HG02852 (cell line): ENCODE measurements around the gene CHMP4B.
A peak's percentile ranks its signal among the peaks of the same experiment; 100 is the strongest.

Source experiments
- ATAC-seq: cut with Tn5 transposase; IDR thresholded peaks from one replicate; pipeline ENCODE4 v1.9.1; 2021; ENCODE audit warnings: mild to moderate bottlenecking, moderate library complexity; ENCODE audit not compliant: unreplicated experiment

The CHMP4B gene

GRCh38 chr20:33810885-33811775, at the start of gene CHMP4B:
Gene CHMP4B, plus strand, starts transcription at chr20:33811348. Its CDS starts 121 bp downstream, at chr20:33811469.
- peak; percentile 95 for ATAC-seq

- no peak for ATAC-seq
These were observed 49.4 kb upstream of the CHMP4B start for GRCh38 chr20:33761698-33762250.

DNA sequence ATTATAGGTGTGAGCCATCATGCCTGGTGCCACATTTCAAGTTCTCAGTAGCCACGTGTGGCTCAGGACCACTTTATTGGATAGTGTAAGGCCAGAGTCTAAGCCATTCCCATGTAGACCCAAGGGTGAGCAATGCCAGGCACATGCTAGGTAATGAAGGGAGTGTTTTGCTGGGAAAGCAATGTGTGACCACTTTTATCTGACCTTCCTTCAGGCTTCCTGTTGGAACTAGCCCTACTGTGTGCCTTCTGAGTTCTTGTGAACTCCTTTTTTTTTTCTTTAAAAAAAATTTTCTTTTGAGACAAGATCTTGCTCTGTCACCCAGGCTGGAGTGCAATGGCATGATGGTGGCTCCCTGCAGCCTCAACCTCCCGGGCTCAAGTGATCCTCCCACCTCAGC, 46.0 kb upstream of the CHMP4B start:
- ATAC-seq, result no peak

DNA sequence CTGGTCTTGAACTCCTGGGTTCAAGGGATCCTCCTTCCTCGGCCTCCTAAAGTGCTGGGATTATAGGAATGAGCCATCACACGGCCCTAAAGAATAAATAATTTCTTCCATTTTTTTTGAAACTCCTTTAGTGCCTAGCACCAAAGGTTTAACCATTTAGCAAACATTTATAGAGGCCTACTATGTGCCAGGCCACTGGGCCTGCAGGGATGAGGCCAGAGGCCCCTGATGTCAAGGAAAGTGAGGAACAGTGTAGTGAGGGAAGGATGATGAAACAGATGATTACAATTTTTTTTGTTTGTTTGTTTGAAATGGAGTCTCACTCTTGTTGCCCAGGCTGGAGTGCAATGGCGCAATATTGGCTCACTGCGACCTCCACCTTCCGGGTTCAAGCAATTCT, 45.6 kb upstream of the CHMP4B start:
- ATAC-seq, result no peak

DNA sequence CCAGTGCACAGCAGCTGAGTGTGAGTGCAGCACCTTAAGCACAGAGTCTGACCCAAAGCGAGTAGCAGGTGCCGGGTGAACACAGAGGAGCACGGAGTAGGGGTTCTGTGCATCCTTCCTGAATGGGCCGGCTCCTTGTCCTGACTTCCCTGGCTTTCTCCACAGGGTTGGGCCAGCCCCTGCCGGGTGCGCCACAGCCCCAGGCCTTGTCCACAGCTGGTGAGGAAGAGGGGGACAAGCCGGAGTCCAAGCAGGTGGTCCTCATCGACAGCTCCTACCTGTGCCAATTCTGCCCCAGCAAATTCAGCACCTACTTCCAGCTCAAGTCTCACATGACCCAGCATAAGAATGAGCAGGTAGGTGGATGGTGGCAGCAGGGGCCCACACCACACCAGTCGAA, 44.5 kb upstream of the CHMP4B start:
- ATAC-seq, result no peak

DNA sequence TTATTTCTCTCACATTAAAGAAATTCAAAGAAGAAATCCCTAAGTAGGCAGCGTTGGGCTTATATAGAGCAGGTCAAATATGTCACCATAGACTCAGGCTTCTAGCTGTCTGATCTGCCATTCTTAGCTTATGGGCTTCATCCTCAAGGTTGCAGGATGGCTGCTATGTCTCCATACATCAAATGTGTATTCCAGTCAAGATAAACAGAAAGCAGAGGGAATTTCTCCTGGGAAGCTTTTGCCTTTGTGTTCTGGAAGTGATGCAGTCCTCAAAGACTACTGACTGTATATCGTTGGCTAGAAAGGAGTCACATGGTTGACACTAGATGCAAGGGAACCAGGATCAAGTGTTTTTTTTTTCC, 43.4 kb upstream of the CHMP4B start:
- no peak for ATAC-seq

DNA sequence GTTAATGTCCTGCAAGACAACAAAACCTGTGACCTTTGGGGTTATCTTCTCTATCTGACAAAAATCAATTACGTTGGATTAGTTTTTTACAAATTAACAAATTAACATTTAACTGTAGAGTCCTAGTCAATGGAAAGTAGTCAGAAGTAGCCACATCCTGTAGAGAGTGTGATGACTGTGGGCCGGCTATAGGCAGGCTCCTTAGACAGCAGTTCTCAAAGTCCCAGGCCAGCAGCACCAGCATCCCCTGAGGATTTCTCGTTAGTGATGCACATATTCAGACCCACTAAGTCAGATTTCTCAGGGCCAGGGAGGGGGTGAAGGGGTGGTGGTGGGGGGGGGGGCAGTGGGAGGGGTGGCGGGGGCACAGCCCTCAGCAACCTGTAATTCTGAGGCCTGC, 42.1 kb upstream of the CHMP4B start:
- ATAC-seq, result no peak

GRCh38 chr20:33770005-33770404, 41.1 kb upstream of the CHMP4B start:
- no peak for ATAC-seq

DNA sequence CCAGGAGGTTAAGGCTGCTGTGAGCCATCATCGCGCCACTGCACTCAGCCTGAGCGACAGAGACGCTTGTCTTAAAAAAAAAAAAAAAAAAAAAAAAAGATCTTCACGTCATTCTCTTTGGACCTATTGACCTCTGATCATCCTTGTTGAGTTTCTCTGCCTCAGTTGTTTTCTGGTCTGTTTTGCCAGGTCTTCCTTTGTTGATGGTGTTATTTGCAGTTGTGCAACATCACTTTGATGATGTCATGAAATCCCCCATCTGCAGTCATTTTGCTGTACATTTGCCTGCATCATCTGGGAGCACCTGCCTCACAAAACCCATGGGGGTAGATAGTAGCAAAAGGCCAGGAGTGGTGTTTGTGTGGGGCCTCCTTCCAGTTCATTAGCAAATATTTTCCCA, 39.2 kb upstream of the CHMP4B start:
- ATAC-seq, result no peak

- ATAC-seq, result no peak
These were observed 38.7 kb upstream of the CHMP4B start for GRCh38 chr20:33772439-33772838.

GRCh38 chr20:33773412-33774089, 37.6 kb upstream of the CHMP4B start:
- ATAC-seq, result peak; percentile 72

- ATAC-seq, result no peak
These were observed 33.3 kb upstream of the CHMP4B start for GRCh38 chr20:33777816-33778215.

- ATAC-seq, result no peak
These were observed 30.0 kb upstream of the CHMP4B start for GRCh38 chr20:33781133-33781532.

DNA sequence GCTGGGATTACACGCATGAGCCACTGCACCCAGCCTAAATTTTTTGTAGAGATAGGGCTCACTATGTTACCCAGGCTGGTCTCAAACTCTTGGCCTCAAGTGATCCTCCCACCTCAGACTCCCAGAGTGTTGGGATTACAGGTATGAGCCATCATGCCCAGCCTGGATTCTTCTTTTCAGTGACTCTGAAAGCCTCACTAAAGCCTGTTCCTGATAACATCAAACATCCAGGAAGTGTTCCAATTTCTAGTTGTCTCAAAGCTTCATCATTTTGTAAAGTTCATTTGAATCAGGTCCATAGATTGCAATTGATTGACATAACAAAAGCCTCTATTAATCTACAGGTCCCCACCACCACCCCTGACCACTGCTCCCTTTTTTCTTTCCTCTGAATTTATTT, 29.2 kb upstream of the CHMP4B start:
- no peak for ATAC-seq

DNA sequence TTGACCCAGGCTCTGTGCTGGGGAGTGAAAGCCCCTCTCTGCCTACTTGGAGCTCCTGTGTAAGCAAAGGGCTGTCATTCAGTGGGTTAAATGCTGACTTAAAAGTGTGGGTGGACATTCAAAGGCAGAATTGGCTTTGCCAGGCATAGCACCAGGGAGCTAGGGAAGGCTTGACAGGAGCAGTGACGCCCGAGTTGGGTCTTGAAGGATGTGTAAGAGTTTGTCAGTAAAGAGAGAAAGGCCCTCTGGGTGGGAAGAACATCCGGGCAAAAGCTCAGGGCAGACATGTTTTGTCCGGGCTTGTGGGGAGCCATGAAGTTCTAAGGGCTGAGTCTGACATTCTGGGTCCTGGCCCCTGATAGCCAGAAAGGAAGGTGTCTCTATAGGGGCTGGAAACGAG, 27.9 kb upstream of the CHMP4B start:
- no peak for ATAC-seq

DNA sequence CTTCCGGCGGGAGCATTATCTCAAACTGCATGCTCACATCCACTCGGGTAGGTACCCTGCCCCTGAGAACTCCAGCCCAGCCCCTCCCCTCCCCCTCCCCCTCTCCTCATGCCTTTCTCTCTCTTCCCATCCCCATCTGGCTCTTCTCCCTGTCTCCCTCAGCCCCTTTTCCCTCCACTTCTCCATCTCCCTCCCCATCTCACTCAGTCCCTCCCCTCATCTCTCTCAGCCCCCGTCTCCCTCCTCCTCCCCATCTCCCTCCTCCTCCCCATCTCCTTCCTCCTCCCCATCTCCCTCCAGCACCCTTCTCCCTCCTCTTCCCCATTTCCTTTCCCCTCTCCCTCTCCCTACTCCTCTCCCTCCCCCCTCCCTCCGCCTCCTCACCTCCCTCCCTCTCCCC, 27.3 kb upstream of the CHMP4B start:
- ATAC-seq, result no peak

DNA sequence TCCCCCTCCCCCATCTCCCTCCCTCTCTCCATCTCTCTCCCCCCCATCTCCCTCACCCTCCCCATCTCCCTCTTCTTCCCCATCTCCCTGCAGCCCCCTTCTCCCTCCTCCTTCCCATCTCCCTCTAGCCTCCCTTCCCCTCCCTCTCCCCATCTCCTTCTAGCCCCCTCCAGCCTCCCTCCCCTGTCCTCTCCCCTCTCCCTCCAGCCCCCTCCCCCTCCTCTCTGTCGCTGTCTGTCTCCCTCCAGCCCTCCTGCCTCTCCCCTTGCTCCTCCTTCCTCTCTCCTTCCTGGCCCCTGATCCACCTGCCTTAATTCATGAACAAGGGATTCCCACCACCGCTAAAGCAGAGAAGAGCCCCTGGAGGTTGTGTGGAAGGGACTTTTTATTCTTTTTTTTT, 26.9 kb upstream of the CHMP4B start:
- no peak for ATAC-seq

GRCh38 chr20:33785503-33785902, 25.6 kb upstream of the CHMP4B start:
- ATAC-seq, result no peak

- ATAC-seq, result no peak
These were observed 23.8 kb upstream of the CHMP4B start for GRCh38 chr20:33787253-33787891.

DNA sequence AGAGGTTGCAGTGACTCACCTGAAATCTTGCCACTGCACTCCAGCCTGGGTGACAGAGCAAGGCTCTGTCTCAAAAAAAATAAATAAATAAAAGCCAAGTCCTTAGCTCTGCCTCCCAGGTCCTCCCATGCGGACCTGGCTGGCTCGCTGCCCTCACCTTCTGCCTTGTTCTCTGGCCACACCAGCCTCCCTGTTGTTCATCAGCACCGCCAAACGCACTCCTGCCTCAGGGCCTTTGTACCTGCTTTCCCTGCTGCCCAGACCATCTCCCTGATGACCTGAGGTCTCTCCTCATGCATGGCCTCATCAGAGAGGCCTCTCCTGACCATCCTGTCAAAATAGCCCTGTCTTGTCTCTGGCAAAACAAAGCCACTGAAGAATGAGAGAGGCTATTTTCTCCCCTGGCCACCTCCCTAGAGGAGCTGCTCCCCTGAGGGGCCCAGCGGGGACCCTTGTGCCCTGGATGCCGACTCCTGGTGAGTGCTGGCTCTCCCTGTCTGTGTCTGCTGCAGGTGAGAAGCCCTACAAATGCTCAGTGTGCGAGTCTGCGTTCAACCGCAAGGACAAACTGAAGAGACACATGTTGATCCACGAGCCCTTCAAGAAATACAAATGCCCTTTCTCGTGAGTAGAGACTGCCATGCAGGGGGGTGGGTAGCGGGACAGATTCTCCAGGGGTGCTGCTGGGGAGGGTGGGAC, 22.6 kb upstream of the CHMP4B start:
- no peak for ATAC-seq
